K562 (cell line): ENCODE measurements around the gene YIPF2. TPM values are rescaled to one million over a fixed set of nuclear protein-coding genes. Genes with fewer than 3 reads are reported as not detected.
A peak's percentile ranks its signal among the peaks of the same experiment; 100 is the strongest.

Source experiments
- AFF1 ChIP-seq, 2 experiments: fragments of 450-650 bp; IDR thresholded peaks; 2 replicates each; pipeline ENCODE4 v1.6.1; 2018; ENCODE audit warnings: mild to moderate bottlenecking in 2 of 2, low read depth in 1 of 2; ENCODE audit not compliant: partially characterized antibody in 2 of 2
- BHLHE40 ChIP-seq: IDR thresholded peaks from 2 replicates; pipeline ENCODE4 v1.6.1; 2011; ENCODE audit warnings: low read length, improper control_type of control experiment
- CEBPB ChIP-seq: fragments of 450-650 bp; IDR thresholded peaks from 2 replicates; pipeline ENCODE4 v1.6.1; 2016; ENCODE audit warnings: missing genetic modification characterization, missing compliant biosample characterization
- CREB3 ChIP-seq: fragments of 450-650 bp; conservative IDR thresholded peaks from 2 replicates; pipeline ENCODE4 v1.6.1; 2016; ENCODE audit warnings: missing genetic modification characterization, low read depth, mild to moderate bottlenecking, missing compliant biosample characterization, moderate library complexity
- JUN ChIP-seq, 2 experiments: sonication (generic) in 1 of 2; formaldehyde crosslinking in 1 of 2; IDR thresholded peaks; 2 replicates each; pipeline versions ENCODE4 v1.6.1 to v1.8.0; 2012 to 2022; ENCODE audit warnings: borderline replicate concordance in 2 of 2, mild to moderate bottlenecking in 2 of 2, improper control_type of control experiment in 1 of 2, low read depth in 1 of 2, low read length in 1 of 2, missing genetic modification reagents in 1 of 2
- NFE2L1 ChIP-seq: fragments of 450-650 bp; IDR thresholded peaks from 2 replicates; pipeline ENCODE4 v1.6.1; 2016; ENCODE audit warnings: missing genetic modification characterization, low read depth, mild to moderate bottlenecking, missing compliant biosample characterization, moderate library complexity, borderline replicate concordance
- NFRKB ChIP-seq: fragments of 450-650 bp; IDR thresholded peaks from 2 replicates; pipeline ENCODE4 v1.6.1; 2016; ENCODE audit warnings: low read depth
- RFX1 ChIP-seq: fragments of 450-650 bp; IDR thresholded peaks from 2 replicates; pipeline ENCODE4 v1.6.1; 2016; ENCODE audit warnings: mild to moderate bottlenecking, moderate library complexity
- SP1 ChIP-seq: sonication (generic); formaldehyde crosslinking; IDR thresholded peaks from 2 replicates; pipeline ENCODE4 v1.8.1; 2022; ENCODE audit warnings: mild to moderate bottlenecking, missing genetic modification reagents
- SPI1 ChIP-seq: IDR thresholded peaks from 2 replicates; pipeline ENCODE4 v1.6.1; 2011; ENCODE audit warnings: low read depth, low read length, control low read depth, borderline replicate concordance
- TEAD1 ChIP-seq, 2 experiments: fragments of 450-650 bp in 1 of 2; sonication (generic) in 1 of 2; formaldehyde crosslinking; IDR thresholded peaks; 2 replicates each; pipeline versions ENCODE4 v1.4.0 to v1.8.0; 2020 to 2022; ENCODE audit warnings: mild to moderate bottlenecking in 2 of 2, missing genetic modification reagents in 1 of 2
- polyA plus RNA-seq, 8 experiments: library from polyadenylated mRNA; depleted of rRNA in 4 of 8; stranded (reverse) in 5 of 8; unstranded in 3 of 8; fragments of >200 nt; fragmentation: Nextera tagmentation in 2 of 8; fragmentation: Illumina TruSeq in 1 of 8; extraction: Ambion mirVana in 2 of 8; extraction: Trizol in 1 of 8; gene quantifications; 2 replicates each; pipeline versions ENCODE4 v1.2.1 to v1.2.3, GENCODE V29; 2011 to 2014; ENCODE audit warnings: inconsistent platforms in 1 of 8, missing spikeins in 1 of 8
- total RNA-seq, 7 experiments: library from RNA; depleted of rRNA in 6 of 7; stranded (reverse); fragments of >200 nt in 6 of 7; fragmentation: Illumina TruSeq in 2 of 7; extraction: Trizol in 2 of 7; gene quantifications; 2 replicates each; pipeline versions ENCODE4 v1.2.1 to v1.2.3, GENCODE V29; 2011 to 2021; ENCODE audit warnings: low replicate concordance in 1 of 7
- TF ChIP-seq, protein P1 (sequence below): sonication (generic); formaldehyde crosslinking; IDR thresholded peaks from 2 replicates; pipeline ENCODE4 v1.8.1; 2023; ENCODE audit warnings: mild to moderate bottlenecking, missing genetic modification reagents
- TF ChIP-seq, protein P2 (sequence below): fragments of 450-650 bp; formaldehyde crosslinking; IDR thresholded peaks from 2 replicates; pipeline ENCODE4 v1.4.0; 2022; ENCODE audit warnings: mild to moderate bottlenecking, moderate library complexity
- TF ChIP-seq, protein P3 (sequence below): sonication (generic); IDR thresholded peaks from 2 replicates; pipeline ENCODE4 v1.6.1; 2016
- TF ChIP-seq, protein P4 (sequence below): sonication (generic); formaldehyde crosslinking; IDR thresholded peaks from 2 replicates; pipeline ENCODE4 v1.8.0; 2022; ENCODE audit warnings: missing genetic modification reagents, mild to moderate bottlenecking, moderate library complexity, borderline replicate concordance

Gene YIPF2
- total and polyA plus RNA-seq, 9 of the 15 experiments (the other 6 are each of a cell fraction or from before 2014, with no cell fraction given): 1.3 to 65.2 (median 31.6) TPM

DNA sequence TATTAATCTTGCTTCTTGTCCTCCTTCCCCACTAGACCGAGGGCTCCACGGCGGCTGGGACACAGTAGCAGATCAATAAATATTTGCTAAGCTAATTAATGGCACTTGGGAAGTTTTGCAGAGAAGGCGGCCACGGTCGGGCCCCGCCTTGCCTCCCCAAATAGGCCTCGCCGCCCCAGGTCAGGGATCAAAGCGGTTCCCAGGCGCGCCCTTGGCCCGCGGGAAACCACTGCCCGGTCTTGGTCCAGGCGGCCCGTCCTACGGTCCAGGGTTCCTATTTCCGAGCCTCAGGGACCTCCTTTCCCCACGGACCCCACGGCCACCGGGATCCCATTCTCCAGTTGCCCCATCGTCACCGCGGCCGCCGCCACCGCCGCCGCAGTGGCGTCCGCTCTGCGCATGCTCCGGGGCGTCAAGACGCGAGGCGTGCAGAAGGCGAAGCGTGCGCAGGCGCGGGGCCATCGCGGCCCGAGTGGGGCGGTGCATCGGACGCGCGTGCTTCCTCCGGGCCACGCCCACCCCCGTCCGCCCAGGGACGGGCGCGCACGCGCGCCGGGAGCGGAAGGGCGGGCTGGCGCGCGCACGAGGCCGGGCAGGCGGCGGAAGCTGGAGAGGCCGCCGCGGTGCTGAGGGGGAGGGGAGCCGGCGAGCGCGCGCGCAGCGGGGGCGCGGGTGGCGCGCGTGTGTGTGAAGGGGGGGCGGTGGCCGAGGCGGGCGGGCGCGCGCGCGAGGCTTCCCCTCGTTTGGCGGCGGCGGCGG is 32.1 kb upstream of the YIPF2 start, which contains the start of gene SMARCA4 (continued):
- TF ChIP-seq, protein P1, sequence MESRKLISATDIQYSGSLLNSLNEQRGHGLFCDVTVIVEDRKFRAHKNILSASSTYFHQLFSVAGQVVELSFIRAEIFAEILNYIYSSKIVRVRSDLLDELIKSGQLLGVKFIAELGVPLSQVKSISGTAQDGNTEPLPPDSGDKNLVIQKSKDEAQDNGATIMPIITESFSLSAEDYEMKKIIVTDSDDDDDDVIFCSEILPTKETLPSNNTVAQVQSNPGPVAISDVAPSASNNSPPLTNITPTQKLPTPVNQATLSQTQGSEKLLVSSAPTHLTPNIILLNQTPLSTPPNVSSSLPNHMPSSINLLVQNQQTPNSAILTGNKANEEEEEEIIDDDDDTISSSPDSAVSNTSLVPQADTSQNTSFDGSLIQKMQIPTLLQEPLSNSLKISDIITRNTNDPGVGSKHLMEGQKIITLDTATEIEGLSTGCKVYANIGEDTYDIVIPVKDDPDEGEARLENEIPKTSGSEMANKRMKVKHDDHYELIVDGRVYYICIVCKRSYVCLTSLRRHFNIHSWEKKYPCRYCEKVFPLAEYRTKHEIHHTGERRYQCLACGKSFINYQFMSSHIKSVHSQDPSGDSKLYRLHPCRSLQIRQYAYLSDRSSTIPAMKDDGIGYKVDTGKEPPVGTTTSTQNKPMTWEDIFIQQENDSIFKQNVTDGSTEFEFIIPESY: peak; percentile 66; the same call in 1 of the 2 replicates
- TF ChIP-seq CREB3: no peak
- peak in 1 of 2 experiments; percentile 39; a peak in 1 of 4 replicates for TF ChIP-seq TEAD1 (CRISPR knock-in tag; IDR thresholded peaks at IDR 0.05)
- TF ChIP-seq CEBPB: peak; percentile 47; the same call in 1 of the 2 replicates
- TF ChIP-seq, protein P2, sequence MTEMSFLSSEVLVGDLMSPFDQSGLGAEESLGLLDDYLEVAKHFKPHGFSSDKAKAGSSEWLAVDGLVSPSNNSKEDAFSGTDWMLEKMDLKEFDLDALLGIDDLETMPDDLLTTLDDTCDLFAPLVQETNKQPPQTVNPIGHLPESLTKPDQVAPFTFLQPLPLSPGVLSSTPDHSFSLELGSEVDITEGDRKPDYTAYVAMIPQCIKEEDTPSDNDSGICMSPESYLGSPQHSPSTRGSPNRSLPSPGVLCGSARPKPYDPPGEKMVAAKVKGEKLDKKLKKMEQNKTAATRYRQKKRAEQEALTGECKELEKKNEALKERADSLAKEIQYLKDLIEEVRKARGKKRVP (CRISPR knock-in tag): 0 out of 2 replicates have a peak, but pooled peaks have one; percentile 6
- peak; percentile 84 for TF ChIP-seq NFRKB
- TF ChIP-seq, protein P3, sequence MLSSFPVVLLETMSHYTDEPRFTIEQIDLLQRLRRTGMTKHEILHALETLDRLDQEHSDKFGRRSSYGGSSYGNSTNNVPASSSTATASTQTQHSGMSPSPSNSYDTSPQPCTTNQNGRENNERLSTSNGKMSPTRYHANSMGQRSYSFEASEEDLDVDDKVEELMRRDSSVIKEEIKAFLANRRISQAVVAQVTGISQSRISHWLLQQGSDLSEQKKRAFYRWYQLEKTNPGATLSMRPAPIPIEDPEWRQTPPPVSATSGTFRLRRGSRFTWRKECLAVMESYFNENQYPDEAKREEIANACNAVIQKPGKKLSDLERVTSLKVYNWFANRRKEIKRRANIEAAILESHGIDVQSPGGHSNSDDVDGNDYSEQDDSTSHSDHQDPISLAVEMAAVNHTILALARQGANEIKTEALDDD: no peak
- TF ChIP-seq NFE2L1 (tag): no peak
- TF ChIP-seq, protein P4, sequence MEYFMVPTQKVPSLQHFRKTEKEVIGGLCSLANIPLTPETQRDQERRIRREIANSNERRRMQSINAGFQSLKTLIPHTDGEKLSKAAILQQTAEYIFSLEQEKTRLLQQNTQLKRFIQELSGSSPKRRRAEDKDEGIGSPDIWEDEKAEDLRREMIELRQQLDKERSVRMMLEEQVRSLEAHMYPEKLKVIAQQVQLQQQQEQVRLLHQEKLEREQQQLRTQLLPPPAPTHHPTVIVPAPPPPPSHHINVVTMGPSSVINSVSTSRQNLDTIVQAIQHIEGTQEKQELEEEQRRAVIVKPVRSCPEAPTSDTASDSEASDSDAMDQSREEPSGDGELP (CRISPR knock-in tag): peak; percentile 55
- no peak for TF ChIP-seq SP1 (CRISPR knock-in tag)
- TF ChIP-seq JUN (IDR thresholded peaks at IDR 0.05; ENCODE audit: borderline replicate concordance, low read depth, low read length): peak; percentile 14; the same call in 1 of the 2 replicates
- TF ChIP-seq JUN (CRISPR knock-in tag; IDR thresholded peaks at IDR 0.05; ENCODE audit: borderline replicate concordance): no peak
- TF ChIP-seq SPI1: peak; percentile 55; the same call in 1 of the 2 replicates
- no peak for TF ChIP-seq AFF1 (IDR thresholded peaks at IDR 0.05; ENCODE audit: low read depth in 1 of 2, partially characterized antibody in 2 of 2)
- TF ChIP-seq RFX1: no peak
- peak; percentile 77 for TF ChIP-seq BHLHE40
